Stromal cell of bone marrow (primary cell): ENCODE measurements around the gene DEXI.

Experiments used
- DNase-seq: peaks from one replicate; pipeline ENCODE4 v3.0.0-alpha.2; 2012; ENCODE audit warnings: low read depth

The DEXI gene

GRCh38 chr16:10892782-10893318, 49.4 kb downstream of the DEXI start:
- DNase-seq: no peak

DNA sequence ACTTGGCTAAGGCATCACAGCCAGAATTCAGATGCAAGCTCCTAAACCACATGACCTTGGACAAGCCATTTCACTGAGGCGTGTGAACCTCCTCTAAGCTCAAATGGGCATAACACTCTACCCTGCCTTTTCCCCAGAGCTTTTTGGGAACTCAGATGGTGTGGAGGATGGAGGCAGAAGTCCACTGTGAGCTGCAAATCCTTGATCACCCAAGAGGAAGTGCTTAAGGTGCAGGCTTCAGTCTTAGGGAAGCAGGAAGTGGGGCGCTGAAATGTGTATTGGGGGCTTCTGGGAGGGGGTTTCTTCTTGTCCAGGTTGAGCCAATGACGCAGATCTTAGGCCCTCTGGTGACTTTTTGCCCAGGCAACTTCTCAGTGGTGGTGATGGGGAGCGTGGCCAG, 52.4 kb downstream of the DEXI start:
- DNase-seq: no peak

DNA sequence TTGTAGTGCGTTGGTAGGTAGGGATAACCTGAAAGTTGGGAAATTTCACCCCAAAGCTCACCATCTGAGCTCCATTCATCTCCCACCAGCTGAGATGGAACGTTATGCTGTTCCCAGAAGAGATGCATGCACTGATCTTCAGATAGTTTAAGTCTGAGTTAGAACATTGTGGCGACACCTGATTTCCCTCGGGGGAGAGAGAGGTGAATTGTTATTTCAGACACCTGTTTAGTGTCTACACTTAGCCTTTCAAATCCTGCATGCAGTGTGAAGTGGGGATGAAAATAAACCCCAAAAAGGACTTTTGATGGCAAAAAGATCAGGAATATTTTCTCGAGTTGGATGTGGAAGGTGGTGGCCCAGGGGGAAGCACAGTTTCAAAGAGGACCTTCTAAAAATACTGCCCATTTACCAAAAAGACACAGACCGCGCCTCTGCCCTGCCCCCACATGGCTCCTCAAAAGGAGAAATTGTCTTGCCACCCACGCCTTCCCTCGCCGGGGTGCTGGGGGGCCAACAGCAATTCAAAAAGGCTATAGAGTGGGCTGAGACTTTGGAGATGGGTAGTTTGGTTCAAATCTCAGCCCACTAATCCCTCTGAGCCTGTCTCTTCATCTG, 53.8 kb downstream of the DEXI start:
- no peak for DNase-seq

DNA sequence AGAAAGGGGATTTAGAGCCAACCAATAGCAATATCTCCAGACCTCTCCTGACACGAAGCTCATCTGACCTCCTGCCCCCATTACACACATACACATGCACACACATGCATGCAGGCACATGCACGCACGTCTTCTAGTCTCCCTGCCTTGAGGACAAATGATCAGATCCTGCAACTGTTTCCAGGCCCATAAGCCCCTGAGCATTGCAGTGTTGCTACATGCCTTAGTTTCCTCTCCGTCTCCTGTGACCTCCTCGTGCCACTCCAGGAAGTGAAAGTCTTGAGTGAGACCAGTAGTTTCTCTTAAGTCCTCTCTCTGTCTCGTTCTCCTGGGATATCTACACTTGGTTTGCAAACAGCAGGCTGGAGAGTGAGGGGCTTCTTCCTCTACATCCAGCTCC, 57.0 kb downstream of the DEXI start:
- no peak for DNase-seq

- DNase-seq: no peak
Measured at GRCh38 chr16:10883004-10883403, 59.3 kb downstream of the DEXI start.

GRCh38 chr16:10881479-10882030, 60.7 kb downstream of the DEXI start:
- no peak for DNase-seq

GRCh38 chr16:10880594-10881452, 61.4 kb downstream of the DEXI start:
- no peak for DNase-seq

DNA sequence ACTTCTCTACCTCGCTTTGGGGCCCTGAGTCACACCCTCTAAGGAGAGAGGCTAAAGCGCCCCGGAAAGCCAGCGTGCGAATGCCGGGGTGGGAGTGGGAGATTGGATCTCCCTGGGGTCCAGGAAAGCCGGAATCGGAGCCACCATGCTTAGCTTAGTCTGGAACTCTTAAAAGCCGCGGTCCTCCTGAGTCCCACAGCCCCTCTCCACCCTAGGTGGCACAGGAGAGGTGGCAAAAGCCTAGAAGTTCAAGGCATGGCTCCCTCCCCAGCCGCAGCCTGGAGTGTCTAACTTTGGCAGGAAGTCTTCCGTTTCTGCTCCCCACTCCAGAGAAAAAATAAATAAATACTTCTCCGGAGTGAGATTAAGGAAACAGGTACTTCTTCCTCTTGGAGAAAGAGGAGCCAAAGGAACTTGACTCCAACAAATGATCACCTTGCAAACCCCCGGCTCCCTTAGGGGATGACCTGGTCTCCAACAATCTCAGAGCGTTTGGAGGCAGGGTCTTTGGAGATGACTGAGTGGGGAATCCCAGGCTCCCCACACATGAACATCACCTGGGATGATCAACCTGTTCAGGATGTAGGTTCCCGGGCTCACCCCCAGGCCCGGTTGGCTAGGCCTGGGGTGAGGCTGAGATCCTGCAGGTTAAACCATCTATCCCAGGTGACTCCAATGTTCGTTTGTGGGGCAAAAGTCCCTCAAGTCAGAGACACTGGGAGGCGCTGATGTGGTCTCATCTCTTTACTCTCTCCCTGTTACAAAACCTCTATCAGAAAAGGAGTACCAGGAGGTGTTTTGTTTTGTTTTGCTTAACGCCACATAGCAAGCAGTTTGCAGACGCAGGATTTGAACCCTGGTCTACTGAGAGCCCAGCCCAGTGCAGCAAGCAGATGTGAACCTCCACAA, 62.3 kb downstream of the DEXI start:
- DNase-seq: no peak
